Measurements from ENCODE around the gene COA1.
"Not testable (repeated sequence)": the region's sequence is repeated elsewhere in the genome, so short reads cannot be mapped to it uniquely, and the experiment has no call there.

DNA sequence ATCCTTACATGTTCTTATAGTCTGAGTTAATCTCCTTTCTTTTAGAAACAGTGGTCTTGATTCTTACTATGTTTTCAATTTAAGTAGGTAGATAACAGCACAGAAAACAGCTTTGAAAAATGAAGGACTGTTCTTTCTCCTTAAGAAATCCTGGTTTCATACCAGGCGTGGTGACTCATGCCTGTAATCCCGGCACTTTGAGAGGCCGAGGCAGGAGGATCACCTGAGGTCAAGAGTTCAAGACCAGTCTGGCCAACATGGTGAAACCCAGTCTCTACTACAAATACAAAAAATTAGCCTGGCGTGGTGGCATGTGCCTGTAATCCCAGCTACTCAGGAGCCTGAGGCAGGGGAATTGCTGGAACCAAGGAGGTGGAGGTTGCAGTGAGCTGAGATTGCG, 132.9 kb downstream of the COA1 start:
- TF ChIP-seq CTCF, POLR2A (IDR thresholded peaks at IDR 0.05): not testable (repeated sequence)
